Measurements from ENCODE around the gene PTPRN2.

- TF ChIP-seq EZH2 (IDR thresholded peaks at IDR 0.05; ENCODE audit: low read length, missing control alignments) = no peak
- TF ChIP-seq, protein P1, sequence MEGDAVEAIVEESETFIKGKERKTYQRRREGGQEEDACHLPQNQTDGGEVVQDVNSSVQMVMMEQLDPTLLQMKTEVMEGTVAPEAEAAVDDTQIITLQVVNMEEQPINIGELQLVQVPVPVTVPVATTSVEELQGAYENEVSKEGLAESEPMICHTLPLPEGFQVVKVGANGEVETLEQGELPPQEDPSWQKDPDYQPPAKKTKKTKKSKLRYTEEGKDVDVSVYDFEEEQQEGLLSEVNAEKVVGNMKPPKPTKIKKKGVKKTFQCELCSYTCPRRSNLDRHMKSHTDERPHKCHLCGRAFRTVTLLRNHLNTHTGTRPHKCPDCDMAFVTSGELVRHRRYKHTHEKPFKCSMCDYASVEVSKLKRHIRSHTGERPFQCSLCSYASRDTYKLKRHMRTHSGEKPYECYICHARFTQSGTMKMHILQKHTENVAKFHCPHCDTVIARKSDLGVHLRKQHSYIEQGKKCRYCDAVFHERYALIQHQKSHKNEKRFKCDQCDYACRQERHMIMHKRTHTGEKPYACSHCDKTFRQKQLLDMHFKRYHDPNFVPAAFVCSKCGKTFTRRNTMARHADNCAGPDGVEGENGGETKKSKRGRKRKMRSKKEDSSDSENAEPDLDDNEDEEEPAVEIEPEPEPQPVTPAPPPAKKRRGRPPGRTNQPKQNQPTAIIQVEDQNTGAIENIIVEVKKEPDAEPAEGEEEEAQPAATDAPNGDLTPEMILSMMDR (conservative IDR thresholded peaks at IDR 0.05 in 1 of 2, IDR thresholded peaks at IDR 0.05 in 1 of 2; ENCODE audit: low read depth in 1 of 2, low read length in 2 of 2) = no peak
Measured at GRCh38 chr7:157550300-157551275, 1037.0 kb downstream of the PTPRN2 start.

Data from fibroblast of lung (primary cell).